ENCODE results near the gene GNAS-AS1. TPM values are rescaled to one million over a fixed set of nuclear protein-coding genes. Genes with fewer than 3 reads are reported as not detected.

The GNAS-AS1 gene
- total RNA-seq, 1 donor from 2014 or later: 5.9 TPM

GRCh38 chr20:58851221-58851968 lies 693 bp upstream of the GNAS-AS1 start:
- DNase-seq (ENCODE audit: low spot score in 2 of 2, unreplicated experiment in 2 of 2): no peak
- H3K4me3 Mint-ChIP-seq: peak overlapping the region; percentile 83
- peaks cover 38% of the 10 kb centered on the region for H3K4me1 Mint-ChIP-seq
- no peak for TF ChIP-seq CTCF (IDR thresholded peaks at IDR 0.05; ENCODE audit: unreplicated experiment)
- H3K36me3 Mint-ChIP-seq: no peaks in the 10 kb centered on the region
- no peak overlapping the region for H3K27ac Mint-ChIP-seq
- H3K9me3 Mint-ChIP-seq: no peaks in the 10 kb centered on the region
- peaks cover 86% of the 10 kb centered on the region for H3K27me3 Mint-ChIP-seq (ENCODE audit: low read depth)

GRCh38 chr20:58847463-58847862 lies 3.2 kb downstream of the GNAS-AS1 start:
- no peak for DNase-seq (ENCODE audit: low spot score in 2 of 2, unreplicated experiment in 2 of 2)
- H3K9me3 Mint-ChIP-seq: no peaks in the 10 kb centered on the region
- H3K27ac Mint-ChIP-seq: no peak overlapping the region
- H3K4me1 Mint-ChIP-seq: peaks cover 24% of the 10 kb centered on the region
- H3K27me3 Mint-ChIP-seq (ENCODE audit: low read depth): peaks cover 89% of the 10 kb centered on the region
- H3K36me3 Mint-ChIP-seq: peaks cover 1% of the 10 kb centered on the region
- H3K4me3 Mint-ChIP-seq: no peak overlapping the region
- no peak for TF ChIP-seq CTCF (IDR thresholded peaks at IDR 0.05; ENCODE audit: unreplicated experiment)

GRCh38 chr20:58845706-58846105 lies 5.0 kb downstream of the GNAS-AS1 start:
- Mint-ChIP-seq H3K27ac (no peak overlapping the region), H3K9me3 (no peaks in the 10 kb centered on the region), H3K36me3 (peaks cover 13% of the 10 kb centered on the region), H3K4me3 (no peak overlapping the region), H3K4me1 (peaks cover 15% of the 10 kb centered on the region), H3K27me3 (ENCODE audit: low read depth) (peaks cover 89% of the 10 kb centered on the region)
- no peak for DNase-seq (ENCODE audit: low spot score in 2 of 2, unreplicated experiment in 2 of 2)
- no peak for TF ChIP-seq CTCF (IDR thresholded peaks at IDR 0.05; ENCODE audit: unreplicated experiment)

GRCh38 chr20:58843128-58843556 lies 7.6 kb downstream of the GNAS-AS1 start:
- peaks cover 17% of the 10 kb centered on the region for H3K4me1 Mint-ChIP-seq
- H3K36me3 Mint-ChIP-seq: peaks cover 20% of the 10 kb centered on the region
- no peak overlapping the region for H3K4me3 Mint-ChIP-seq
- H3K27me3 Mint-ChIP-seq (ENCODE audit: low read depth): peaks cover 98% of the 10 kb centered on the region
- no peak overlapping the region for H3K27ac Mint-ChIP-seq
- TF ChIP-seq CTCF (IDR thresholded peaks at IDR 0.05; ENCODE audit: unreplicated experiment): no peak
- DNase-seq (ENCODE audit: low spot score in 2 of 2, unreplicated experiment in 2 of 2): no peak
- H3K9me3 Mint-ChIP-seq: no peaks in the 10 kb centered on the region

- Mint-ChIP-seq H3K4me3 (no peak overlapping the region), H3K27ac (no peak overlapping the region), H3K9me3 (no peaks in the 10 kb centered on the region), H3K4me1 (peaks cover 17% of the 10 kb centered on the region), H3K27me3 (ENCODE audit: low read depth) (peaks cover 99% of the 10 kb centered on the region), H3K36me3 (peaks cover 20% of the 10 kb centered on the region)
- no peak for DNase-seq (ENCODE audit: low spot score in 2 of 2, unreplicated experiment in 2 of 2)
- no peak for TF ChIP-seq CTCF (IDR thresholded peaks at IDR 0.05; ENCODE audit: unreplicated experiment)
Measured at GRCh38 chr20:58842276-58842675, 8.4 kb downstream of the GNAS-AS1 start.

Data from mesothelial cell of epicardium (in vitro differentiated cells).